ENCODE measurements around the gene SLC9C1.

The SLC9C1 gene

DNA sequence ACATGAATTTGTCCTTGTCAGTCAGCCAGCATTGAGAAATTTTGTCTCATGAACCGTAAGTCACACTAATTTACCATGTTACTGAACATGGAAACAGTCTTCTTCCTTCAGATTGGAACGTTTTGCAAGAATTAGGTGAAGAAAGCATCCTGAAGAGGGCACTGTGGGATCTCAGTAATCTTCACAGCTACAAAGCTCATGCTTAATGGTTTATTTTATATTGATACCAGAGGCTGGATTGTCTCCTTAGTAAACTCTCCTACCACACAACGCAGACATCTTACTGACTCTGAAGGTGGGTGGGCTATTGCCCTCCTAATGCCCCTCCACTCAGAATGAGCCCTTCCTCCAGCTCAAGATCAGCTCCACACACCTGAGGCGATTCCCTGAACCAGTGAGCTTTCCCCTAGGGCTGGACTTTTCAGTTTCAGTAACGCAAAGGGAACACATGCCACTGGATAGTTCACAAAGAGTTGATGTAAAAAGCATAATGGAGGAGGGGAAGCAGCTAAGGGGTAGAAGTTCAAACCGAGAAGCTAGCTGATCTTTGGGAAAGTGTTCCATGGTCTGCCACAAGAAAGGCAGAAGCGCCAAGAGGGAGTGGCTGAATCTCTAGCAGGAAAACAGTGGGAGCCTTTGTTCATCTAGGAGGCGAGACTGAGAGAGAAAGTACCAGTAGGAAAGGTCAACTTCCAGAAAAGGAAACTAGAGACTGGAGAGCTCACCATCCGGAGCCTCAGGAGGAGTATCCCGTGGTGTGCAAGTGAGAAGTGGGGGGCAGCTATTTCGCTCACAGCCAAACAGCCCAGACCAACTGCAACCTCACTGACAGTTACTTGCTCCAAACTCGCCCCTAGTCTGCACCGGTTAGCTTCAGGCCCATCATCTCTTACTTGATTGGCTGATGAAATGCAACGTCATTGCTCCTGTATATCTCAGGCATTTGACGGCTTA lies at the start of gene SLC9C1:
SLC9C1 (minus strand) TSS at position 849 of the 954 bp plus-strand sequence. CDS start 7,425 bp downstream, outside the sequence.
- peak within 1 kb of the TSS; percentile 73 for H3K4me3 Mint-ChIP-seq
- H3K27me3 Mint-ChIP-seq: no peaks in the 10 kb centered on the region
- H3K36me3 Mint-ChIP-seq: no peaks in the 10 kb centered on the region
- H3K4me1 Mint-ChIP-seq (ENCODE audit: low read depth): peaks cover 21% of the 10 kb centered on the region
- no peak within 1 kb of the TSS for H3K27ac Mint-ChIP-seq
- H3K9me3 Mint-ChIP-seq (ENCODE audit: low read depth): no peaks in the 10 kb centered on the region

GRCh38 chr3:112341386-112341785 lies 47.4 kb upstream of the SLC9C1 start:
- Mint-ChIP-seq H3K9me3 (ENCODE audit: low read depth) (peaks cover 8% of the 10 kb centered on the region), H3K27ac (peak overlapping the region; percentile 78), H3K27me3 (no peaks in the 10 kb centered on the region), H3K4me1 (ENCODE audit: low read depth) (peaks cover 57% of the 10 kb centered on the region), H3K4me3 (peak overlapping the region; percentile 47), H3K36me3 (peaks cover 51% of the 10 kb centered on the region)

DNA sequence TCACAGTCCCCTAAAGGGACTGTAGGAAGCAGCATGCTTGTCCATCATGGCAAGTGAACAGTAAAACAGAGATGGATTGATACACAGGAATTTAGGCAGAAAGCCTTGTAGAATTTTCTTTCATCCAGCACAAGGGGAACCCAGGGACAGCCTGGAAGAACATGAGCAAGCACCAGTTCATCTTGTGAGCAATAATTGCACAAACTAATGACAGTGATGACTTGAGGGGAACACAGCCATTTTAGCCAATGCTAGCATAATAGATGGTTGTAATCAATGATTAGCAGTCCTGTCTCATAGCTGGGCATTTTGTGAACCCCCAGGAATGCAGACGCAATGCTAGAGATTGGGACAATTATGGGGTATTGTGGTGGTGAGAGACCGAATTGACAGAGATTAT lies 45.6 kb upstream of the SLC9C1 start:
- Mint-ChIP-seq H3K36me3 (peaks cover 41% of the 10 kb centered on the region), H3K9me3 (ENCODE audit: low read depth) (peaks cover 8% of the 10 kb centered on the region), H3K27me3 (no peaks in the 10 kb centered on the region), H3K4me1 (ENCODE audit: low read depth) (peaks cover 69% of the 10 kb centered on the region), H3K4me3 (peak overlapping the region; percentile 94), H3K27ac (peak overlapping the region; percentile 80)

DNA sequence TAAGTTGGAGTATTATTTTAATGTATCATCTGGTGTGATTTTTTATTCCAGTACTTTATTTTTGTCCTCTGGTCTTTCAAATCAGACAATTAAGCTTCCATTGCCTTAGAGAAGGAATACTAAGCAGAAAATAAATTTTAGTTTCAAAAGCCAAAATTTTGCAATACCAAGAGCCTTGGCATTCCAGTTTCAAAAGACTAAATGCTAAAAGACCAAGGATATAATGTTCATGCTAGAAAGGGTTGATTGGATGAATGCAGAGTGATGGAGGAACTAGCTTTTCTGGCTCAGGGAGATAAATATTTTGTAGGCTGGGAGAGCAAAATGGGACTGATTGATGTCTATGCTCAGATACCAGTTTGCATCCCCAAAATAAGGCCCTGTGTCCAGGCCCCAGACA lies 45.1 kb upstream of the SLC9C1 start:
- peaks cover 8% of the 10 kb centered on the region for H3K9me3 Mint-ChIP-seq (ENCODE audit: low read depth)
- H3K27me3 Mint-ChIP-seq: no peaks in the 10 kb centered on the region
- H3K36me3 Mint-ChIP-seq: peaks cover 36% of the 10 kb centered on the region
- peak overlapping the region; percentile 94 for H3K4me3 Mint-ChIP-seq
- peaks cover 70% of the 10 kb centered on the region for H3K4me1 Mint-ChIP-seq (ENCODE audit: low read depth)
- H3K27ac Mint-ChIP-seq: peak overlapping the region; percentile 80

DNA sequence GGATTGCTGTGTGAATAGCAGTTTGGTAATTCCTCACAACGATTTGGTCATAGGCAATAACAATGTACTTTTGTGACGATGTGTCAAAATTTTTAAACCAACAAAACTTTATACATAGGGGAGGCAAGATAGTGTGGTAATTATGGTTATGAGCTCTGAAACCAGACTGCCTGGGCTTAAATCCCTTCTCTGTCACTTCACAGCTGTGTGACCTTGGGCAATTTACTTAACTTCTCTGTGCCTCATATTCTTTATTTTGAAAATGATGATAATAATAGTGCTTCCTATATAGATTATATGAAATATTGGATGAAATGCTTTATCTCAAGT lies 44.7 kb upstream of the SLC9C1 start:
- no peaks in the 10 kb centered on the region for H3K27me3 Mint-ChIP-seq
- peaks cover 74% of the 10 kb centered on the region for H3K4me1 Mint-ChIP-seq (ENCODE audit: low read depth)
- peak overlapping the region; percentile 94 for H3K4me3 Mint-ChIP-seq
- H3K36me3 Mint-ChIP-seq: peaks cover 32% of the 10 kb centered on the region
- H3K27ac Mint-ChIP-seq: peak overlapping the region; percentile 92
- H3K9me3 Mint-ChIP-seq (ENCODE audit: low read depth): peaks cover 5% of the 10 kb centered on the region

DNA sequence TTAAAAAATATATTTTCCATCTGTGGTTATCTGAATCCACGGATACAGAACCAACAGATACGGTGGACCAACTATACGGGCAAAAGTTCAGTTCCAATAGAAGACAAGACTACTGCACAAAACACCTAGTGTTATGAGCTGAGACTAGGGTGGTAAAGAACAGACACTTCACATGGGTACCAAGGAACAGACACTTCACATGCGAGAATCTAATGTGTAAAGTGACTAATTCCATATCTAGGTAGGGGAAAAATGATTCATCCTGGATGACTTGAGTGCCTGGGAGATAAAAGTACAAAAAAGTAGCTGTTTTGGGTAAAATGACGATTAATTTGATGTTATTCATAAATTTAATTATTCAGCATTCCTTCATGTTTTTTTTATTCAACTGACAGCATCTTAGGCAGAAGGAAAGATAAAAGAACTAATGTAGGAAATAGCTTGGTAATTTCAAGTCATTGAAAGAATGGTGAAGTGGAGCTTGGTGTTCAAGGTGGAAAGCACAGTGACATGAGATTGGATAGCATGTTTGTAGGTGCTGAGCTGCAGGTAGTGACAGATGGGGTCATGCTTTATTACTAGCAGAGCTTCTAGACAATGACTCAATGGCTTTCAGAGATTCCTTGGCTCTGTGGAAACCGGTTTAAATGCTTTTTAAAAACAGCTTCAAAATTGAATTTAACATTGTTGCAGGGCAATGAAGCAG lies 44.2 kb upstream of the SLC9C1 start:
- peak overlapping the region; percentile 94 for H3K4me3 Mint-ChIP-seq

DNA sequence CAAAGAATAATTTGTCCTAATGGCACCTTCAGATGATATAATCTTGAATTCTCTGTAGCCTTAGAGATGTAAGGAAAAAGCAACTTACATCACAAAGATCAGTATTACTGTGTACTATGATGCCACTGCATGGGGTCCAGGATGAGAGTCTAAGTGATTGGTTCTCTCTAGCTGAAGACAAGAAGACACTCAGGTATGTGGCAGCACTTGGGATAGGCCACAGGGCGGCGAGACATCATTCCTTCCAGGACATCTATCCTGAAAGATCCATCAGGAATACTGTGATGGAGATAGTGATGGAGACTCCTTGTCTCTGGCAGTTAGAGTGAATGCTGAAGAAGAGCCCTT lies 41.4 kb upstream of the SLC9C1 start:
- Mint-ChIP-seq H3K36me3 (peaks cover 21% of the 10 kb centered on the region), H3K27me3 (no peaks in the 10 kb centered on the region), H3K27ac (peak overlapping the region; percentile 76), H3K4me3 (peak overlapping the region; percentile 94), H3K9me3 (ENCODE audit: low read depth) (no peaks in the 10 kb centered on the region), H3K4me1 (ENCODE audit: low read depth) (peaks cover 71% of the 10 kb centered on the region)

More for the DNA sequence above, 44.2 kb upstream of the SLC9C1 start:
- H3K27me3 Mint-ChIP-seq: no peaks in the 10 kb centered on the region
- peaks cover 4% of the 10 kb centered on the region for H3K9me3 Mint-ChIP-seq (ENCODE audit: low read depth)
- peaks cover 31% of the 10 kb centered on the region for H3K36me3 Mint-ChIP-seq
- peaks cover 75% of the 10 kb centered on the region for H3K4me1 Mint-ChIP-seq (ENCODE audit: low read depth)
- H3K27ac Mint-ChIP-seq: peak overlapping the region; percentile 92

- H3K36me3 Mint-ChIP-seq: peaks cover 18% of the 10 kb centered on the region
- H3K27ac Mint-ChIP-seq: peak overlapping the region; percentile 76
- peaks cover 69% of the 10 kb centered on the region for H3K4me1 Mint-ChIP-seq (ENCODE audit: low read depth)
- peak overlapping the region; percentile 94 for H3K4me3 Mint-ChIP-seq
- H3K9me3 Mint-ChIP-seq (ENCODE audit: low read depth): no peaks in the 10 kb centered on the region
- H3K27me3 Mint-ChIP-seq: no peaks in the 10 kb centered on the region
These were observed 40.8 kb upstream of the SLC9C1 start for GRCh38 chr3:112334691-112335433.

DNA sequence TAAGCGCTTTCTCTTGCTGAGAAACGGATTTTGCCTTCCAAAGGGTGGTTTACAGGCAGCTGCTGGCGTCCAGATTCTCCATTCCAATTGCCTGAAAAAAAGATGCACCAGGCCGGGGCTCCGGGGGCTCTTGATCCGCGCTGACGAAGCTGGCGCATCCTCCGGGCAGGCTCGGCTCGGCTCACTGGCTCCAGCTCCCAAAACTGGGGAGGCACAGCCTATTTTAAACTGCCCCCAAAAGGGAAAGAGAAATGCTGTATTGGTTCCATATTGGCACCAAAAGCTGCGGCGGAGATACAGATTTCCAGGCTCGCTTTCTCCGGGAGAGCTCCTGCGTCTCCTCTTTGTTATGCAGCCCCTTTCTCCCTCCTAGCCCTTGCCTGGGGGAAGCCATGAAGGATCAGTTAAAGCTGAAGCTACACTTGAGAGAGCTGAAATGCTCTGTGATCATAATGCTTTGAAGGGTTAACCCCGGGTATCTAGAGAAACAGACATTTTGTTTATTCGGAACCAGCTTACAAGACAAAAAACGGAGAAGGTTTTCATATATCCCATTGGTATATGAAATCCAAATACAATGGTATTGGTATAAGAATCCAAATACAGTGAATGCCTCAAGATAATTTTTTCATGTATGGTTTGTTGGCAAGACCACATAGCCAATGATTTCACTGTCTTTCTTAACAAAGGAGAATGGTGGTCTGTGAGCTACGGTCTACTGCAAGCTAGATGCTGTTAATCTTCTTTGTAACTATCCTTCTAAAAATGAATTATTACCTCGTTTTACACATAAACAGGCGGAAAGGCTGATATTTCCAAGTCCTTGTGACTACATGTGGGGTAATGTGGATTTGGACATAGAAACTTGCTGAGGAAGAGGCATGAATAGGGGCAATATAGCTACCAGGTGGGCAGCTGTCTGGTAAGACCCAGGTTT lies 39.6 kb upstream of the SLC9C1 start:
- H3K27me3 Mint-ChIP-seq: no peaks in the 10 kb centered on the region
- H3K9me3 Mint-ChIP-seq (ENCODE audit: low read depth): no peaks in the 10 kb centered on the region
- H3K4me3 Mint-ChIP-seq: peak overlapping the region; percentile 94
- peaks cover 58% of the 10 kb centered on the region for H3K4me1 Mint-ChIP-seq (ENCODE audit: low read depth)
- peak overlapping the region; percentile 75 for H3K27ac Mint-ChIP-seq
- peaks cover 16% of the 10 kb centered on the region for H3K36me3 Mint-ChIP-seq

DNA sequence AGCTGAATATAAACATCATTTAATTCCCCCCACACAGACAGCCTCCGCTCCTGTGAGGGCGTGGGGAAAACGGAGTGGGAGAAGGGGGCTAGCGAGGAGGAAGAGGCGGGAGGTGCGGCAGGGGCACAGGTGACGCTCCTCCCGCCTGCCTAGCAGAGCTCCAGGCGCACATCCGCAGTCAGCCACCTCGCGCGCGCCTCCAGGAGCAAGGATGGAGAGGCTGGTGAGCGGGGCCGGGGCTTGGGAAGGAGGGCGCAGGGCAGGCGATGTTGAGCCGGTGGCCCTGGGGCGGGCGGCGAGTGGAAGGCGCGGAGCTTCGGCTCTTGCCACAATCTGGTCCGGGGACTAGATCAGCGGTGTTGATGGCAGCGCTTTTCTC lies 39.0 kb upstream of the SLC9C1 start, which contains the start of gene CD200:
CD200 (plus strand) TSS at position 155 of the 379 bp plus-strand sequence; CDS start at position 212, 57 bp downstream.
- H3K4me3 Mint-ChIP-seq: peak within 1 kb of the TSS; percentile 94
- H3K27ac Mint-ChIP-seq: peak within 1 kb of the TSS; percentile 81
- H3K4me1 Mint-ChIP-seq (ENCODE audit: low read depth): peaks cover 51% of the 10 kb centered on the region
- no peaks in the 10 kb centered on the region for H3K27me3 Mint-ChIP-seq
- H3K36me3 Mint-ChIP-seq: peaks cover 10% of the 10 kb centered on the region
- H3K9me3 Mint-ChIP-seq (ENCODE audit: low read depth): no peaks in the 10 kb centered on the region

DNA sequence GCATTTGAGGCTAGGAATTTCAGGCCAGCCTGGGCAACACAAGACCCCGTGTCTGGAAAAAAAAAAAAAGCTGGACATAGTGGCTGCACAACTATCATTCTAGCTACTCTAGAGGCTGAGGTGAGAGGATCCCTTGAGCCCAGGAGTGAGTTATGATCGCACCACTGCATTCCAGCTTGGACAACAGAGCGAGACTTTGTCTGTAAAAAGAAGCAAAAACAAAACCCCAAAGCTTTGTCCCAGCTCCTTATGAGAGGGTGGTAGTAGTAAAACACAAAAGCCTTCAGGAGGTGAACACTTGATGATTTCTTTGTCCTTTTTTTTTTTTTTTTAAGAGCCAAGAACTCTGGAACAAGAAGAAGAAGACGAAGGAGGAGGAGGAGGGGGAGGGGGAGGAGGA lies 37.8 kb upstream of the SLC9C1 start:
- peak overlapping the region; percentile 69 for H3K4me3 Mint-ChIP-seq
- H3K4me1 Mint-ChIP-seq (ENCODE audit: low read depth): peaks cover 42% of the 10 kb centered on the region
- no peak overlapping the region for H3K27ac Mint-ChIP-seq
- H3K9me3 Mint-ChIP-seq (ENCODE audit: low read depth): no peaks in the 10 kb centered on the region
- H3K27me3 Mint-ChIP-seq: no peaks in the 10 kb centered on the region
- peaks cover 4% of the 10 kb centered on the region for H3K36me3 Mint-ChIP-seq

GRCh38 chr3:112327371-112327951 lies 33.4 kb upstream of the SLC9C1 start:
- peaks cover 6% of the 10 kb centered on the region for H3K27me3 Mint-ChIP-seq

DNA sequence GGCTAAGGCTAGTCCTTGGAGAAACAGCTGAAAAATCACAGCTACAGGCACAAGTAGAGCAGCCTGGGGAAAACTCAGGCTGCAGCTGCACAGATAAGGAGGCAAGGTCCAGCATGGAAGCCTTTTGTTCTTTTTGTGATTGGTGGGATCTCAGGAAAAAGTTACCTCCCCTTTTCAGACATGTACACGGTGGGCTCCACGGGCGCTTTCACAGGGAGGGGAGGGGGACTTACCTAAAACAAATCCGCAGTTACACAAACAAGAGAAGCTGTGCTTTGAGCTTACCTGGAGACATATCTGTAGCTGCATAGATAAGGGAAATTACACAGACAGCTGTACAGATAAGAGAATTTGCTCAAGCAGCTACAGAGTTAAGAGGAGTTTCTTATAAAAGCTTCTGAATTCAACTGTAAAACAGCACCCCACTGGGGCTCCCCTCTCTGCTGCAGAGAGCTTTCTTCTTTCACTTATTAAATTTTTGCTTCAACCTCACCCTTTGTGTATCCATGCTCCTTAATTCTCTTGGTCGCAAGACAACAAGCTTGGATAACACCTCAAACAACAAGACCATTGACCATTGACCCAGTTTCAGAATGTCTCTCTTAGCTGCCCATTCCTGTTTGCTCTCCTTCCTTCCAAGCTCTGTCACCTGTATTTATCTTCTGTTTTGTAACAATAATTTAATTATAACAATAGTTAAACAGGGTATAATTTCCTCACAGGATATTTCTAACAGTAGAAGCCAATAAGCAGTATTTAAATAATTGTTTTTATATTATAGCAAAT lies 28.0 kb upstream of the SLC9C1 start:
- no peaks in the 10 kb centered on the region for H3K9me3 Mint-ChIP-seq (ENCODE audit: low read depth)
- H3K27ac Mint-ChIP-seq: no peak overlapping the region
- H3K4me1 Mint-ChIP-seq (ENCODE audit: low read depth): no peaks in the 10 kb centered on the region
- no peak overlapping the region for H3K4me3 Mint-ChIP-seq
- peaks cover 6% of the 10 kb centered on the region for H3K27me3 Mint-ChIP-seq
- no peaks in the 10 kb centered on the region for H3K36me3 Mint-ChIP-seq

More at GRCh38 chr3:112327371-112327951, 33.4 kb upstream of the SLC9C1 start:
- H3K36me3 Mint-ChIP-seq: no peaks in the 10 kb centered on the region
- peaks cover 8% of the 10 kb centered on the region for H3K4me1 Mint-ChIP-seq (ENCODE audit: low read depth)
- no peaks in the 10 kb centered on the region for H3K9me3 Mint-ChIP-seq (ENCODE audit: low read depth)
- no peak overlapping the region for H3K27ac Mint-ChIP-seq
- H3K4me3 Mint-ChIP-seq: no peak overlapping the region

All from activated naive CD8-positive, alpha-beta T cell (primary cell).